Measurements from ENCODE around the gene MTPN. TPM values are rescaled to one million over a fixed set of nuclear protein-coding genes. Genes with fewer than 3 reads are reported as not detected.
A peak's percentile ranks its signal among the peaks of the same experiment; 100 is the strongest.

MTPN gene
- 10 to 100 TPM; 76.6 to 80.2 (median 79.0) TPM for total RNA-seq

- H3K4me1 ChIP-seq, result peaks cover 3 to 43% (median 11%) of the 10 kb centered on the region in 3 donors
- H3K9me3 ChIP-seq, result no peaks in the 10 kb centered on the region
- TF ChIP-seq POLR2A (IDR thresholded peaks at IDR 0.05) (peak; percentile 52 to 59), POLR2AphosphoS5 (IDR thresholded peaks at IDR 0.05) (peak; percentile 75), EP300 (IDR thresholded peaks at IDR 0.05) (no peak)
- peaks cover 0 to 2% of the 10 kb centered on the region in 2 donors for H3K36me3 ChIP-seq
- H3K27ac ChIP-seq, result peak within 1 kb of the TSS; percentile 76 to 88 (median 85)
- peak within 1 kb of the TSS; percentile 81 to 97 for H3K4me3 ChIP-seq
- no peaks in the 10 kb centered on the region for H3K27me3 ChIP-seq
- ATAC-seq, result peak; percentile 100
- 2% methylated on average over 13 of the region's 47 CpGs; no CpG with 5 or more reads in 1 of the 2 donors for WGBS, 2 donors (ENCODE audit: low coverage in 1 of 2)
Measured at GRCh38 chr7:135977007-135977741, at the start of gene MTPN. Gene MTPN (minus strand): TSS chr7:135977359. CDS start chr7:135977100, 259 bp downstream.

GRCh38 chr7:136026209-136026608 is 49.0 kb upstream of the MTPN start:
- Histone ChIP-seq H3K27me3 (no peaks in the 10 kb centered on the region), H3K27ac (no peak overlapping the region), H3K4me1 (no peaks in the 10 kb centered on the region), H3K9me3 (no peaks in the 10 kb centered on the region), H3K4me3 (no peak overlapping the region), H3K36me3 (no peaks in the 10 kb centered on the region)
- ATAC-seq, result no peak
- TF ChIP-seq CTCF (IDR thresholded peaks at IDR 0.05) (no peak), EP300 (IDR thresholded peaks at IDR 0.05) (no peak), POLR2AphosphoS5 (IDR thresholded peaks at IDR 0.05) (no peak), POLR2A (IDR thresholded peaks at IDR 0.05) (no peak)
- WGBS, 2 donors (ENCODE audit: low coverage in 1 of 2), result 62 to 100% methylated on average over 1 to 2 of the region's 2 CpGs

- Histone ChIP-seq H3K9me3 (no peaks in the 10 kb centered on the region), H3K4me1 (no peaks in the 10 kb centered on the region), H3K27me3 (no peaks in the 10 kb centered on the region), H3K27ac (no peak overlapping the region), H3K36me3 (no peaks in the 10 kb centered on the region), H3K4me3 (no peak overlapping the region)
- TF ChIP-seq POLR2AphosphoS5 (IDR thresholded peaks at IDR 0.05) (no peak), POLR2A (IDR thresholded peaks at IDR 0.05) (no peak), EP300 (IDR thresholded peaks at IDR 0.05) (no peak), CTCF (IDR thresholded peaks at IDR 0.05) (no peak)
- 86 to 100% methylated on average over 1 to 2 of the region's 2 CpGs for WGBS, 2 donors (ENCODE audit: low coverage in 1 of 2)
- ATAC-seq, result no peak
Measured at GRCh38 chr7:136023134-136023869, 46.1 kb upstream of the MTPN start.

GRCh38 chr7:136020556-136020955 is 43.4 kb upstream of the MTPN start:
- TF ChIP-seq EP300 (IDR thresholded peaks at IDR 0.05) (no peak), POLR2A (IDR thresholded peaks at IDR 0.05) (no peak), POLR2AphosphoS5 (IDR thresholded peaks at IDR 0.05) (no peak), CTCF (IDR thresholded peaks at IDR 0.05) (no peak)
- no peak overlapping the region for H3K27ac ChIP-seq
- no peaks in the 10 kb centered on the region for H3K27me3 ChIP-seq
- H3K9me3 ChIP-seq, result no peaks in the 10 kb centered on the region
- H3K4me3 ChIP-seq, result no peak overlapping the region
- no peaks in the 10 kb centered on the region for H3K4me1 ChIP-seq
- no peaks in the 10 kb centered on the region for H3K36me3 ChIP-seq
- no peak for ATAC-seq
- WGBS, 2 donors (ENCODE audit: low coverage in 1 of 2), result 100% methylated on average over 1 of the region's 1 CpG; no CpG with 5 or more reads in 1 of the 2 donors

- no peaks in the 10 kb centered on the region for H3K27me3 ChIP-seq
Measured at GRCh38 chr7:136018104-136018503, 40.9 kb upstream of the MTPN start.

More at GRCh38 chr7:136018104-136018503, 40.9 kb upstream of the MTPN start:
- Histone ChIP-seq H3K27ac (no peak overlapping the region), H3K36me3 (no peaks in the 10 kb centered on the region), H3K4me1 (no peaks in the 10 kb centered on the region), H3K4me3 (no peak overlapping the region), H3K9me3 (no peaks in the 10 kb centered on the region)
- no peak for ATAC-seq
- TF ChIP-seq POLR2AphosphoS5 (IDR thresholded peaks at IDR 0.05), result no peak
- TF ChIP-seq CTCF (IDR thresholded peaks at IDR 0.05), result no peak
- no peak for TF ChIP-seq POLR2A (IDR thresholded peaks at IDR 0.05)
- WGBS, 2 donors (ENCODE audit: low coverage in 1 of 2), result 90 to 100% methylated on average over 2 of the region's 2 CpGs

Data from gastroesophageal sphincter (tissue), 4 donors.